Keratinocyte (primary cell): ENCODE data around the gene CSRP1. TPM values are rescaled to one million over a fixed set of nuclear protein-coding genes. Genes with fewer than 3 reads are reported as not detected.

Source experiments
- DNase-seq: peaks from one replicate; pipeline ENCODE4 v3.0.0-alpha.2; 2011; ENCODE audit warnings: low read depth, missing footprints, low spot score
- FAIRE-seq: peaks from 2 replicates; lab custom pipeline; 2011; peaks lifted over from hg19 to GRCh38; lab: Jason Lieb, UNC
- H2AFZ ChIP-seq: 2 replicates; pipeline ENCODE4 v1.6.0; 2012; ENCODE audit warnings: low read length, control low read depth, inconsistent platforms; ENCODE audit not compliant: control insufficient read depth
- H3K27ac ChIP-seq: 2 replicates; pipeline ENCODE4 v1.5.1; 2011; ENCODE audit warnings: low read length; ENCODE audit not compliant: control insufficient read depth, insufficient read depth
- H3K27me3 ChIP-seq: 3 replicates; pipeline ENCODE4 v1.6.0; 2011; ENCODE audit warnings: low read length; ENCODE audit not compliant: control insufficient read depth, insufficient read depth; ENCODE audit errors: extremely low read depth
- H3K36me3 ChIP-seq, 2 experiments: 2 replicates in 1 of 2; 3 replicates in 1 of 2; pipeline ENCODE4 v1.5.1; 2011; ENCODE audit warnings: low read length in 2 of 2, mild to moderate bottlenecking in 1 of 2; ENCODE audit not compliant: control insufficient read depth in 2 of 2, insufficient read depth in 2 of 2; ENCODE audit errors: extremely low read depth in 1 of 2
- H3K4me1 ChIP-seq: 3 replicates; pipeline ENCODE4 v1.5.1; 2011; ENCODE audit warnings: low read length; ENCODE audit not compliant: control insufficient read depth, insufficient read depth; ENCODE audit errors: extremely low read depth
- H3K4me2 ChIP-seq: 3 replicates; pipeline ENCODE4 v1.6.0; 2011; ENCODE audit warnings: low read depth, low read length; ENCODE audit not compliant: control insufficient read depth, insufficient read depth; ENCODE audit errors: extremely low read depth
- H3K4me3 ChIP-seq, 3 experiments: fragments of 200-600 bp in 1 of 3; sonication (generic) in 1 of 3; 2 replicates in 2 of 3; 3 replicates in 1 of 3; pipeline ENCODE4 v1.5.1; 2011 to 2016; ENCODE audit warnings: low read length in 3 of 3, mild to moderate bottlenecking in 3 of 3, control low read depth in 2 of 3, inconsistent platforms in 1 of 3, low read depth in 1 of 3, mixed read lengths in 1 of 3, mixed run types in 1 of 3, moderate library complexity in 1 of 3; ENCODE audit not compliant: control insufficient read depth in 2 of 3, insufficient read depth in 2 of 3; ENCODE audit errors: extremely low read depth in 1 of 3
- H3K79me2 ChIP-seq: 2 replicates; pipeline ENCODE4 v1.6.0; 2012; ENCODE audit warnings: low read length; ENCODE audit not compliant: control insufficient read depth, insufficient read depth
- H3K9ac ChIP-seq: 3 replicates; pipeline ENCODE4 v1.6.0; 2011; ENCODE audit warnings: low read length; ENCODE audit not compliant: control insufficient read depth, insufficient read depth; ENCODE audit errors: extremely low read depth
- H3K9me1 ChIP-seq: 3 replicates; pipeline ENCODE4 v1.6.0; 2011; ENCODE audit warnings: low read length; ENCODE audit not compliant: control insufficient read depth, insufficient read depth; ENCODE audit errors: extremely low read depth
- H3K9me3 ChIP-seq: 2 replicates; pipeline ENCODE4 v1.5.1; 2012; ENCODE audit warnings: low read depth, low read length; ENCODE audit not compliant: control insufficient read depth
- H4K20me1 ChIP-seq: 3 replicates; pipeline ENCODE4 v1.6.0; 2011; ENCODE audit warnings: low read length; ENCODE audit not compliant: control insufficient read depth, insufficient read depth; ENCODE audit errors: extremely low read depth
- CTCF ChIP-seq, 3 experiments: IDR thresholded peaks in 1 of 3; conservative IDR thresholded peaks in 1 of 3; optimal IDR thresholded peaks in 1 of 3; 2 replicates in 2 of 3; 3 replicates in 1 of 3; pipeline versions ENCODE3 to v1.5.1; 2011; ENCODE audit warnings: low read length in 3 of 3, mild to moderate bottlenecking in 3 of 3, moderate library complexity in 2 of 3, control low read depth in 1 of 3, inconsistent platforms in 1 of 3; ENCODE audit not compliant: insufficient read depth in 2 of 3; ENCODE audit errors: extremely low read depth in 1 of 3
- EZH2 ChIP-seq: IDR thresholded peaks from one replicate; pipeline ENCODE4 v1.6.1; 2012; ENCODE audit warnings: inconsistent platforms, mild to moderate bottlenecking, low read length, moderate library complexity
- dilution Hi-C: fragments of 300-500 bp; cut with MboI; formaldehyde crosslinking; loops from one replicate; pipeline ENCODE4 v1.7.0; 2020; ENCODE audit warnings: low sequenced_read_pairs; ENCODE audit not compliant: extremely low pct_ligation_motif_present
- polyA plus RNA-seq, 5 experiments: library from polyadenylated mRNA; depleted of rRNA in 3 of 5; stranded (reverse) in 3 of 5; stranded (forward) in 1 of 5; unstranded in 1 of 5; fragments of >200 nt; gene quantifications; 1 replicate in 1 of 5; 2 replicates in 3 of 5; 3 replicates in 1 of 5; pipeline versions ENCODE4 v1.2.1 to v1.2.3, GENCODE V29; 2011 to 2012; ENCODE audit warnings: missing spikeins in 2 of 5, low read depth in 1 of 5, low replicate concordance in 1 of 5

CSRP1 gene
- polyA plus RNA-seq, 1 donor (not counting 4 experiments of a cell fraction or from before 2014, with no cell fraction given) = 168 TPM

- no peak for TF ChIP-seq CTCF (optimal IDR thresholded peaks at IDR 0.05 in 1 of 3, IDR thresholded peaks at IDR 0.05 in 1 of 3, conservative IDR thresholded peaks at IDR 0.05 in 1 of 3; ENCODE audit: extremely low read depth in 1 of 3, insufficient read depth in 2 of 3, low read length in 3 of 3)
- TF ChIP-seq EZH2 = no peak
- DNase-seq (no peak), FAIRE-seq (no peak)
- H3K4me1 ChIP-seq = peaks cover 18% of the 10 kb centered on the region
- no peak overlapping the region for H3K4me3 ChIP-seq
- no peak overlapping the region for H3K27ac ChIP-seq
- no peaks in the 10 kb centered on the region for H3K36me3 ChIP-seq
- H3K9ac ChIP-seq = no peak overlapping the region
- H3K4me2 ChIP-seq = peak overlapping the region; percentile 31
- peak overlapping the region; percentile 36 for H2AFZ ChIP-seq
- H3K27me3 ChIP-seq = no peaks in the 10 kb centered on the region
- no peaks in the 10 kb centered on the region for H3K79me2 ChIP-seq
- no peaks in the 10 kb centered on the region for H3K9me3 ChIP-seq
- dilution Hi-C loops = no loop called here
- no peaks in the 10 kb centered on the region for H3K9me1 ChIP-seq
- no peaks in the 10 kb centered on the region for H4K20me1 ChIP-seq
Measured at GRCh38 chr1:201531551-201532425, 24.9 kb upstream of the CSRP1 start.

DNA sequence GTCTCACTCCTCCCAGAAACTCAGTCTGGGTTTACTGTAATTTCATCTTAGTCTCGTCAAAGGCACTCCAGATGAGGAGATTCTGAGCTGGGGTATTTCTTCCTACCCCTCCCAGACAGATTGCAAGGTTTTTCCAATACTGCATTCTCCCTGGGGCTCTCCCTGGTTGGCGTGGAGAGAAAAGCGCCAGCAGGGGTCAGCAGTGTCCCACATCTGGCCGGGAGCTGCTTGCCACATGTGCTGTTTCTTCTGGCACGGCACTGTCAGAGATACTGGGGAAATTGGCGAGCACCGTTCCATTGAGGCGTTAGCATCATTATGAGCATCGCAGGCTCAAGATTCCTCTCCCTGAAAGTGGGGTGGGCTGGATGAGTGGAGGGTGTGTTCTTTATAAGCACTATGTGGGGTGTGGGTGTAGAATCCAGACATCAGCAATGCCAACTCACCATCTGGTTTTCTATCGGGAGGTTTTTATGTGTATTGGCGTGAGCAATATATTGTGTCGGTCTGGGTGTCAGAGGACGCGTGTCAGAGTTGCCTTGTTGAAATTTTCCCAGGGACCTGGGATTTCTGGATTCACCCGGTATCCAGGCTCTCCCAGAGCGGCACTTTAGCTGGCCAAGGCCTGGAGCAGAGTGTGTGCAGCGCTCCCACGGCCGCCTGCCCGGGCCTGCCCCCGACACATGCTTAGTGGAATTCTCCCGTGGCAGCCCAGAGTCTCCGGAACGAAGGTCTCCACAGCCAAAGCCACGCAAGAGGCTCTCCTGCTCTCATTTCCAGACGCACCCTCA, 24.0 kb upstream of the CSRP1 start:
- peak overlapping the region; percentile 36 for H2AFZ ChIP-seq
- peak; percentile 36 for FAIRE-seq

More for the DNA sequence above, 24.0 kb upstream of the CSRP1 start:
- dilution Hi-C loops = no loop called here
- Histone ChIP-seq H3K36me3 (no peaks in the 10 kb centered on the region), H3K27ac (no peak overlapping the region), H3K9ac (peak overlapping the region; percentile 3), H3K79me2 (no peaks in the 10 kb centered on the region), H4K20me1 (no peaks in the 10 kb centered on the region), H3K4me3 (no peak overlapping the region), H3K9me1 (no peaks in the 10 kb centered on the region), H3K4me1 (peaks cover 12% of the 10 kb centered on the region), H3K9me3 (no peaks in the 10 kb centered on the region), H3K27me3 (no peaks in the 10 kb centered on the region), H3K4me2 (peak overlapping the region; percentile 31)
- DNase-seq = no peak
- peak; percentile 89 to 92 (median 89) for TF ChIP-seq CTCF (optimal IDR thresholded peaks at IDR 0.05 in 1 of 3, IDR thresholded peaks at IDR 0.05 in 1 of 3, conservative IDR thresholded peaks at IDR 0.05 in 1 of 3; ENCODE audit: extremely low read depth in 1 of 3, insufficient read depth in 2 of 3, low read length in 3 of 3)
- TF ChIP-seq EZH2 = no peak
